ENCODE data around the gene DCC.

DCC gene

DNA sequence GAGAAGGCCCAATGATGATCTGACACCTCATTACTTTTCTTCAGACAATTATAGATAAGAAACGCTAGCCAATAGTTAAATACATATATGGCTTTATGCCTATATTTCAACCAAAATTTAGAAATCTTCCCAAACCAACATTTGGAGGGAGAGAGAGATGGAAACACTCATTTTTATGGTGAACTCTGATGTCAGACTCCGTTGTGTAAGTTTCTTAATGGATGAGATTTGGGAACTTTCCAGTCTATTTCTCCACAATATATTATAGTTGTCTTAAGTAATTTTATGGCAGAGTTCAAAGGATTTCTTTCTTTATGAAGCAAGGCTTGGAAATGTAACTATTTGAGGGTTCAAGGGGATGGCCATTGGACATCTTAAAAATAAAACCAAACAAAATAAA, 407.0 kb downstream of the DCC start:
- H3K4me3 ChIP-seq = no peak overlapping the region
- no peaks in the 10 kb centered on the region for H3K36me3 ChIP-seq
- no peak overlapping the region for H3K4me2 ChIP-seq
- H3K9ac ChIP-seq = no peak overlapping the region
- H3K9me3 ChIP-seq = no peaks in the 10 kb centered on the region
- no peaks in the 10 kb centered on the region for H3K27me3 ChIP-seq
- H4K20me1 ChIP-seq = no peaks in the 10 kb centered on the region
- no peak overlapping the region for H3K27ac ChIP-seq
- H3K4me1 ChIP-seq = no peaks in the 10 kb centered on the region
- no peak for TF ChIP-seq Cebpa-rat (IDR thresholded peaks at IDR 0.05)

DNA sequence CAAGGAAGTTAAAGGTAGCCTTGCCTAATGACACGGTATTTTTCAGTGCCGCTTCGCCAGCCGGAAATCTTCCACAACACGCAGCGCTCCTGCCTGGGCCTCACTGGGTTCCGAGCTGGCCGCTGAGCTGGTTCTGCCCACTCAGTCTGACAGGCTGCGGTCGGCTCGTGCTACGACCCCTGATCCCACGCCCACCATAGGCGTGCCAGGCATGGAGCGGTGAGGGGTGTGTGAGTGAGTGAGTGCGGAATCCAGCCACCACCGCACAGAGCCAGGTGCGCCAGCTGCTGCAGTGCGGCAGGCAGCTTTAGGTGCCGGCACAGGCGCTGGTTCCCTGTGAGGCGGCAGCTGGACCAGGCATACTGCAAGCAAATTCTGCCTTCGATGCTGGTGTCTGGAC, 407.9 kb downstream of the DCC start:
- no peaks in the 10 kb centered on the region for H3K36me3 ChIP-seq
- H3K4me3 ChIP-seq = no peak overlapping the region
- no peak for TF ChIP-seq Cebpa-rat (IDR thresholded peaks at IDR 0.05)
- H3K4me1 ChIP-seq = no peaks in the 10 kb centered on the region
- no peaks in the 10 kb centered on the region for H4K20me1 ChIP-seq
- no peak overlapping the region for H3K27ac ChIP-seq
- no peak overlapping the region for H3K4me2 ChIP-seq
- H3K27me3 ChIP-seq = no peaks in the 10 kb centered on the region
- no peak overlapping the region for H3K9ac ChIP-seq
- no peaks in the 10 kb centered on the region for H3K9me3 ChIP-seq

DNA sequence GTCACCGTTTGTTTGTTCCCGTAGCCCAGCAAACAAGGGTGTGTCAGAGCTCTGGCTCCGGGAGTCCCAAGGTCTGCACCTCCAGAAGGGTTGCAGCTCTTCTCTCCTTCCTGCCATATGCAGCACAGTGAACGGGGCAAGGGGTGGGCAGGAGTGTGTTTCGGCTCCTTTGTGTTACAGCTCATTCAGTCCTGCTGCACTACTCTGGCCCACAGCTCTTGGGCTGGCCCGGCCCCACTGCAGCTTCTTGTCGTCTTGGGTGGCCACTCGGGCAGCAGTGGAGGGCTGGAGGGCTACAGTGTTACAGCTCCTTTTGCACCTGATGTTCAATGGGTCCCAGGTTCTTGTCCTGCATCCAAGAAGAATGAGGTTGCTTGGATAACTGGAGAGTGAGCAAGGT, 408.3 kb downstream of the DCC start:
- Histone ChIP-seq H3K9me3 (no peaks in the 10 kb centered on the region), H3K9ac (no peak overlapping the region), H4K20me1 (no peaks in the 10 kb centered on the region), H3K27ac (no peak overlapping the region), H3K4me2 (no peak overlapping the region), H3K36me3 (no peaks in the 10 kb centered on the region), H3K4me1 (no peaks in the 10 kb centered on the region), H3K27me3 (no peaks in the 10 kb centered on the region), H3K4me3 (no peak overlapping the region)
- no peak for TF ChIP-seq Cebpa-rat (IDR thresholded peaks at IDR 0.05)

DNA sequence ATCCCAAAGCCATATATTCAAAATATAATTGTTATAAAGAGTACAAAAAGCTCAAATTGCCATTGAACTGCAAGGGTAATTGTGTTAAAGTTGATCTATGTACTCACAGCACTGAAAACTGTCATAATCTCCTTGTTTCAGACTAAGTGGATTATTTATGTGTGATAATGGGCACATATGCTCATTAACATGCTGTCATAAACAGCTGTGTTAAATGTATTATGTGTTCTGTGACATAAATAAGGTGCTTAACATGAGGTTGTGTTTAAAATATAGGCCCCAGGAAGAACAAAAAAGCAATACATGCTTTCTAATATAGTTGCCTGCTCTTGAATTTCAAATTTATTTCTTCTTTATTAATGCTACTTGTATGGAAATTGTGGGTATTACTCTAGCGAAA, 409.5 kb downstream of the DCC start:
- Histone ChIP-seq H3K36me3 (no peaks in the 10 kb centered on the region), H3K27me3 (no peaks in the 10 kb centered on the region), H3K9ac (no peak overlapping the region), H3K4me2 (no peak overlapping the region), H3K27ac (no peak overlapping the region), H3K9me3 (no peaks in the 10 kb centered on the region), H3K4me3 (no peak overlapping the region), H3K4me1 (no peaks in the 10 kb centered on the region), H4K20me1 (no peaks in the 10 kb centered on the region)
- TF ChIP-seq Cebpa-rat (IDR thresholded peaks at IDR 0.05) = no peak

DNA sequence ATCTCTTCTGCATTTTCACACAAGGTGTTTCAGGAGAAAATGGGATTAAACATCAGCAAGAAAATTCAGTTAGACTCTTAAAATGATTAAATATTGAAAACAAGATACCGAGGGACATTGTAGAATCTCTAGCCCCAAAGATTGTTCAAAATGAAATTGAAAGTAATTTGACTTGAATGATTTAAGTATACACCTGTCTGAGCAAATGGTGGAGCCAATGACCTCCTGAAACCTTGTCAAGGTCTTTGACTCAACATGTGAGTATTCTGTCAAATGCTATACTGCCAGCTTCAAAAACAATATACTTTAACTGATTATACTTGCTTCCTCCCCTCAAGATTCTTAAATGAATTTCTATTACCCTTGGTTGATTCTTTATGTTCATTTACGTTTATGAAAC, 411.0 kb downstream of the DCC start:
- Histone ChIP-seq H3K9ac (no peak overlapping the region), H3K9me3 (no peaks in the 10 kb centered on the region), H3K27me3 (no peaks in the 10 kb centered on the region), H3K36me3 (no peaks in the 10 kb centered on the region), H4K20me1 (no peaks in the 10 kb centered on the region), H3K4me3 (no peak overlapping the region), H3K27ac (no peak overlapping the region), H3K4me2 (no peak overlapping the region), H3K4me1 (no peaks in the 10 kb centered on the region)
- no peak for TF ChIP-seq Cebpa-rat (IDR thresholded peaks at IDR 0.05)

DNA sequence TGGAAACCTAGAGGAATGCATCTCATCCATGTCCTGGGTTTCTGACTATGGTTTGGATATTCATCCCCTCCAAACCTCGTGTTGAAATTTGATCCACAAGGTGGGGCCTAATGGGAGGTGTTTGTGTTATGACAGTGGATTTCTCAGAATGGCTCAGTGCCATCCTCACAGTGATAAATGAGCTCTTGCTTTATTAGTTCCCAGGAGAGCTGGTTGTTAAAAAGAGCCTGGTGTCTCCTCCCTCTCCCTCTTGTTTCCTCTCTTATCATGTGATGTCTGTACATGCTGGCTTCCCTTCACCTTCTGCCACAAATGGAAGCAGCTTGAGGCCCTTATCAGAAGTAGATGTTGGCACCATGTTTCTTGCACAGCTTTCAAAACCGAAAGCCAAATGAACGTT, 424.3 kb downstream of the DCC start:
- Histone ChIP-seq H3K4me1 (peaks cover 8% of the 10 kb centered on the region), H3K9me3 (peaks cover 6% of the 10 kb centered on the region; the same call in 1 of the 2 replicates), H3K27me3 (no peaks in the 10 kb centered on the region), H3K9ac (no peak overlapping the region), H3K36me3 (no peaks in the 10 kb centered on the region), H3K4me3 (no peak overlapping the region), H3K4me2 (peak overlapping the region; percentile 24; the same call in 1 of the 2 replicates), H4K20me1 (no peaks in the 10 kb centered on the region), H3K27ac (no peak overlapping the region)
- no peak for TF ChIP-seq Cebpa-rat (IDR thresholded peaks at IDR 0.05)

- no peaks in the 10 kb centered on the region for H3K36me3 ChIP-seq
- no peak for TF ChIP-seq Cebpa-rat (IDR thresholded peaks at IDR 0.05)
- peaks cover 8% of the 10 kb centered on the region for H3K4me1 ChIP-seq
- no peak overlapping the region for H3K4me3 ChIP-seq
- H3K9me3 ChIP-seq = no peaks in the 10 kb centered on the region
- H3K4me2 ChIP-seq = no peak overlapping the region
- no peak overlapping the region for H3K9ac ChIP-seq
- no peaks in the 10 kb centered on the region for H4K20me1 ChIP-seq
- no peaks in the 10 kb centered on the region for H3K27me3 ChIP-seq
- H3K27ac ChIP-seq = no peak overlapping the region
Observed at GRCh38 chr18:52766002-52766545, 426.1 kb downstream of the DCC start.

- Histone ChIP-seq H3K36me3 (no peaks in the 10 kb centered on the region), H3K27me3 (no peaks in the 10 kb centered on the region), H3K4me3 (no peak overlapping the region), H3K4me1 (no peaks in the 10 kb centered on the region), H3K9me3 (no peaks in the 10 kb centered on the region), H4K20me1 (no peaks in the 10 kb centered on the region), H3K4me2 (no peak overlapping the region), H3K27ac (no peak overlapping the region), H3K9ac (no peak overlapping the region)
- no peak for TF ChIP-seq Cebpa-rat (IDR thresholded peaks at IDR 0.05)
Observed at GRCh38 chr18:52781113-52781512, 441.1 kb downstream of the DCC start.

GRCh38 chr18:52791321-52791720, 451.3 kb downstream of the DCC start:
- Histone ChIP-seq H3K4me3 (no peak overlapping the region), H3K4me2 (no peak overlapping the region), H3K9ac (no peak overlapping the region), H3K4me1 (peaks cover 5% of the 10 kb centered on the region; the same call in 1 of the 2 replicates), H3K9me3 (peaks cover 44% of the 10 kb centered on the region), H3K27me3 (no peaks in the 10 kb centered on the region), H3K36me3 (no peaks in the 10 kb centered on the region), H4K20me1 (no peaks in the 10 kb centered on the region), H3K27ac (no peak overlapping the region)
- TF ChIP-seq Cebpa-rat (IDR thresholded peaks at IDR 0.05) = no peak

- no peak overlapping the region for H3K9ac ChIP-seq
- H3K4me2 ChIP-seq = no peak overlapping the region
- no peak for TF ChIP-seq Cebpa-rat (IDR thresholded peaks at IDR 0.05)
- no peaks in the 10 kb centered on the region for H4K20me1 ChIP-seq
- H3K4me1 ChIP-seq = no peaks in the 10 kb centered on the region
- H3K36me3 ChIP-seq = no peaks in the 10 kb centered on the region
- no peaks in the 10 kb centered on the region for H3K27me3 ChIP-seq
- no peak overlapping the region for H3K4me3 ChIP-seq
- H3K9me3 ChIP-seq = no peaks in the 10 kb centered on the region
- H3K27ac ChIP-seq = no peak overlapping the region
Observed at GRCh38 chr18:52812834-52813233, 472.8 kb downstream of the DCC start.

Measured in BLaER1 (cell line).